Smooth muscle cell (in vitro differentiated cells): ENCODE data around the gene CDH23. TPM values are rescaled to one million over a fixed set of nuclear protein-coding genes. Genes with fewer than 3 reads are reported as not detected.

ENCODE experiments used
- DNase-seq: peaks from one replicate; lab custom pipeline; 2025; ENCODE audit not compliant: unreplicated experiment; lab: John Stamatoyannopoulos, UW
- H2AFZ ChIP-seq: fragments of 200-600 bp; sonication (generic); 2 replicates; pipeline ENCODE4 v1.6.0; 2016; ENCODE audit warnings: antibody characterized with exemption, low read depth, mild to moderate bottlenecking
- H3F3A ChIP-seq: fragments of 200-600 bp; sonication (generic); 2 replicates; pipeline ENCODE4 v1.6.0; 2017; ENCODE audit warnings: antibody characterized with exemption, low read depth
- H3K27ac ChIP-seq: fragments of 200-600 bp; sonication (generic); 2 replicates; pipeline ENCODE4 v1.5.1; 2016; ENCODE audit warnings: low read depth, mild to moderate bottlenecking
- H3K27me3 ChIP-seq: fragments of 200-600 bp; sonication (generic); 2 replicates; pipeline ENCODE4 v1.6.1; 2016; ENCODE audit warnings: low read depth, mild to moderate bottlenecking
- H3K36me3 ChIP-seq: fragments of 200-600 bp; sonication (generic); 2 replicates; pipeline ENCODE4 v1.5.1; 2016; ENCODE audit warnings: low read depth
- H3K4me1 ChIP-seq: fragments of 200-600 bp; sonication (generic); 2 replicates; pipeline ENCODE4 v1.5.1; 2016; ENCODE audit warnings: low read depth
- H3K4me2 ChIP-seq: fragments of 200-600 bp; sonication (generic); 2 replicates; pipeline ENCODE4 v1.6.0; 2016; ENCODE audit warnings: mild to moderate bottlenecking
- H3K4me3 ChIP-seq: fragments of 200-600 bp; sonication (generic); 2 replicates; pipeline ENCODE4 v1.5.1; 2016; ENCODE audit warnings: mild to moderate bottlenecking
- H3K79me2 ChIP-seq: fragments of 200-600 bp; sonication (generic); 2 replicates; pipeline ENCODE4 v1.6.0; 2016; ENCODE audit warnings: low read depth, mild to moderate bottlenecking
- H3K9ac ChIP-seq: fragments of 200-600 bp; sonication (generic); 2 replicates; pipeline ENCODE4 v1.6.0; 2016; ENCODE audit warnings: low read depth
- H3K9me3 ChIP-seq: fragments of 200-600 bp; sonication (generic); replicated peaks from 2 replicates; pipeline ENCODE4 v1.5.1; 2016; ENCODE audit warnings: low read depth
- H4K20me1 ChIP-seq: fragments of 200-600 bp; sonication (generic); 2 replicates; pipeline ENCODE4 v1.6.0; 2016; ENCODE audit warnings: low read depth
- CTCF ChIP-seq: fragments of 200-600 bp; sonication (generic); IDR thresholded peaks from 2 replicates; pipeline ENCODE4 v1.5.1; 2017; ENCODE audit warnings: borderline replicate concordance, mild to moderate bottlenecking, antibody characterized with exemption; ENCODE audit not compliant: insufficient read depth, poor library complexity, severe bottlenecking
- WGBS: methylation state at CpG from one replicate; pipeline ENCODE4 v1.1.7; 2016; ENCODE audit warnings: low lambda C conversion rate; 5-methylcytosine and 5-hydroxymethylcytosine counted together
- polyA plus RNA-seq: library from polyadenylated mRNA; unstranded; fragments of >200 nt; fragmentation: Nextera tagmentation; extraction: Ambion mirVana; gene quantifications from 2 replicates; pipeline ENCODE4 v1.2.1, GENCODE V29; 2016
- total RNA-seq: library from RNA; depleted of rRNA; stranded (reverse); fragments of >200 nt; gene quantifications from 2 replicates; pipeline ENCODE4 v1.2.3, GENCODE V29; 2014

Gene CDH23
- total and polyA plus RNA-seq, 2 experiments from 2014 or later, result 0.99 to 2.5 TPM

- Histone ChIP-seq H3K9ac (no peak overlapping the region), H3K27ac (no peak overlapping the region), H4K20me1 (peaks cover 80% of the 10 kb centered on the region), H3K79me2 (peaks cover 28% of the 10 kb centered on the region), H3K4me1 (no peaks in the 10 kb centered on the region), H3K36me3 (peaks cover 18% of the 10 kb centered on the region), H3K27me3 (no peaks in the 10 kb centered on the region), H3K4me3 (no peak overlapping the region), H3F3A (no peaks in the 10 kb centered on the region), H3K9me3 (no peaks in the 10 kb centered on the region), H3K4me2 (no peak overlapping the region), H2AFZ (no peak overlapping the region)
- DNase-seq, result no peak
- WGBS, result 91% methylated on average over 5 of the region's 5 CpGs
- no peak for TF ChIP-seq CTCF
Observed at GRCh38 chr10:71829896-71830295, 433.2 kb downstream of the CDH23 start.

- no peaks in the 10 kb centered on the region for H3K4me1 ChIP-seq
- 61% methylated on average over 4 of the region's 4 CpGs for WGBS
- peaks cover 18% of the 10 kb centered on the region for H3K36me3 ChIP-seq
- no peak overlapping the region for H3K9ac ChIP-seq
- H3K27ac ChIP-seq, result peak overlapping the region; percentile 33
- H3K4me2 ChIP-seq, result no peak overlapping the region
- TF ChIP-seq CTCF, result no peak
- no peaks in the 10 kb centered on the region for H3K27me3 ChIP-seq
- H2AFZ ChIP-seq, result no peak overlapping the region
- peaks cover 83% of the 10 kb centered on the region for H4K20me1 ChIP-seq
- H3F3A ChIP-seq, result no peaks in the 10 kb centered on the region
- peaks cover 35% of the 10 kb centered on the region for H3K79me2 ChIP-seq
- no peak overlapping the region for H3K4me3 ChIP-seq
- DNase-seq, result no peak
- no peaks in the 10 kb centered on the region for H3K9me3 ChIP-seq
Observed at GRCh38 chr10:71830726-71831125, 434.0 kb downstream of the CDH23 start.

- 90% methylated on average over 19 of the region's 19 CpGs for WGBS
Observed at GRCh38 chr10:71831646-71832552, 435.2 kb downstream of the CDH23 start.

More at GRCh38 chr10:71831646-71832552, 435.2 kb downstream of the CDH23 start:
- Histone ChIP-seq H3K4me2 (no peak overlapping the region), H3F3A (no peaks in the 10 kb centered on the region), H4K20me1 (peaks cover 90% of the 10 kb centered on the region), H3K4me1 (peaks cover 10% of the 10 kb centered on the region), H3K27ac (no peak overlapping the region), H3K79me2 (peaks cover 45% of the 10 kb centered on the region), H2AFZ (no peak overlapping the region), H3K36me3 (peaks cover 13% of the 10 kb centered on the region), H3K9me3 (no peaks in the 10 kb centered on the region), H3K4me3 (no peak overlapping the region), H3K9ac (no peak overlapping the region), H3K27me3 (no peaks in the 10 kb centered on the region)
- DNase-seq, result no peak
- no peak for TF ChIP-seq CTCF
